ENCODE results near the gene CYGB.
"Not testable (repeated sequence)": the region's sequence is repeated elsewhere in the genome, so short reads cannot be mapped to it uniquely, and the experiment has no call there.

Gene CYGB

DNA sequence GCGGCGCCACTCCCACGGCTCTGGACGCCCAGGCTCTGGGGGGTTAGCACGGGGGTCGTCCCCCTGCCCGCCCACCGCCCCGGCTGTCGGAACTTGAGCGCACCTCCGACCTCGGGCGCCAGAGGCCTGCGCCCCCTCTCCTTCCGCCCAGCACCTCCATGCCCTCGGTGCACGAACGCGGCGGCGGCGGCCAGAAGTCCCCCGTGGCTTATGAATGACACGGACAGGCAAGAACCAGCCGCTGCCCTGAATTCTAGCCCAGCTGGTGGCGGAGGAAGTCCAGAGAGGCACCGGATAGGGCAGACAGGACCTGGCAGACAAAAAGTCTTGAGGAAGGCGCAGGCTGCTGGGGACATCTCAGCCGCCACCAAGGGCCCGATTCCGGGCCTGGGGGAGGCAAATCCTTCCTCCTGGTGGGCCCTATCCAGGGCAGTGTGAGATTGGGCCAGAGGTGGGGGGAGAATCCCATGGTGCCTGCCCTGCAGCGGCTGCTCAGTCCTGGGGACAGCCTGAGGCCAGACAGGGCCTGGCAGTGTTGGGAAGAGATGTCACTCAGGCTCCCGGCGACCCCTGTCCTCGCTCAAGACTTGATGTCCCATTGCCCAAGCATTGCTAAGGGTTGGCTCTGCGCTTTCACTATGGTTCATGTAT lies 897 bp upstream of the CYGB start:
- no peak for DNase-seq (ENCODE audit: low read depth in 2 of 2)

DNA sequence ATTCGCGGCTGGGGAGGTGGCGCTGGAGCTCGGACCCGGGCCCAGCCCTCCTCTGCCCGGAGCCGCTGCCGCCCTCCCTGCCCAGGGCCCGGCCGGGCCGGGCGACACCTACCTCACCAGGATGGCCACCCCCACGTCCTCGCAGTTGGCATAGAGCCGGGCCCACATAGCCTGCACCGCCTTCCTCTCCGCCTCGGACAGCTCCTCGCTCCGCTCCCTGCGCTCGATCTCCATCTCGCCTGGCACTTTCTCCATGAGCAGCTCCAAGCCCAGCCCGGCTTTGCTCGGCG lies 276 bp downstream of the CYGB start:
- no peak for DNase-seq (ENCODE audit: low read depth in 2 of 2)

DNA sequence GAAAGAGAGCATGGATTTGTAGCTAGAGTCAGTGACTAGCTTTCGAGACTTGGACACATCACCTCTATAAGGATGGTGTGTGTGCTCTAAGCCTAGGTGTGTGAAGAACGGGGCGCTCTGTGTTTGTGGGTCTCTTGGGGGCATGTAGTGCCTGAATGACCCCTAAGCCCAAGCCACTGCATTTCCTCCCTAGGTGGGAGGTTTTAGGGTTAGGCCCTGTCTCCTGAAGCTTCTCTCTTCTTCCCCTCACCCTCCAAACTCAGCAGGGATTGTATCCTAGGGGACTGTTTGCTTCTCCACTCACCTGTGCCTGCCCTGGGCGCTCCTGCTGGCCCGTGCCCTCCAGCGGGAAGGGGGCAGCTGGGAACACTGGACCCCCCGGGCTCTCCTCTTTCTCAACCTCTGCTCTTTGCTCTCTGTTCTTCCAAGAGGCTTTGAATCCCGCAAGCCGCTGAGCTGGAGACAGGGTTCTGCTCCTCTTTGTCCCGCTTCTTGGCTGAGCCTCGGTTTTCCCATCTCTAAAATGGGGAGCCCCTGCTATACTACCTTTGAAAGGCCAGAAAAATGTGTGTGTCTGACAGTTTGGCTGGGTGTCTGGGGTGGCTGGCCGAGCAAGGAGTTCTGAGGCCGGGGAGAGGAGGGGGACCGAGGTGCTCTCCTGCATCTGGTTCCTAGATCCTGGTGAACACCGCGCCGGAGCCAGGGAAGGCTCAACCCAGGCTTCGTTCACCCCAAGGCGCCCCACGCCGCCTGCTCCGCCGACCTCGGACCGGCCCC lies 810 bp downstream of the CYGB start:
- no peak for DNase-seq (ENCODE audit: low read depth in 2 of 2)

DNA sequence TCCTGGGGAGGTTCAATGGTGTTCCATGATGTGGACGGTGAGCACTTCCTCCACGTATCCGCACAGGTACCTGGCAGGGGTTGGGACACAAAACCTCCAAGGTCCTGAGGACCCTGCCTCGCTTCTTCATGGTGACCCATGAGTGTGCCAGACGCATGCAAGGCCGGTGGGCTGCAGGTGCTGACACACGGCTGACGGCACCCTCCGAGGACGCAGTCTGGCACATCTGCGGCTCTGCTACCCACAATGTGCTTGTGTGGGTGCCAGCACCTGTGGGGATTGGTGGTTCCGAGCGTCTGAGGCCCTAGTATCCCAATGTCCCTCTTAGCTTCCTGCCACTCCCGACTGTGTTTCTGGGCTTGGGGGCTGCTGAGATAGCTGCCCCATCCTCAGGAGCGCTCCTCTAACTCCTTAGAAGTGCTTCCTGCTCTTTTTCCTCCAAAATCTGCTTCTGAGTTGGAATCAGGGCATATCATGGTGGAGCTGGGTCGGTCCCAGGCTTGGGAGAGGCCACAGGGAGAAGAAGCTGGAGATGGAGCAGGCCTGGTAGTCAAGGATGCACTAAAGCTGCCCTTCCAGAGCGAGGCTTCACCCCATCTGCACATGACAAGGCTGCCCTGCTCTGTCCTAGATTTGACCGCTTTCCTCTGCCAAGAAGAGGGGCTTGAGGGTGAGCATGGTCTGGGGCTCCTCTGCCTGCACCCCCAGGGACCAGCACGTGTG lies 1.6 kb downstream of the CYGB start:
- DNase-seq (ENCODE audit: low read depth in 2 of 2) = no peak

GRCh38 chr17:76534831-76535732 lies 2.4 kb downstream of the CYGB start:
- no peak for DNase-seq (ENCODE audit: low read depth in 2 of 2)

- not testable (repeated sequence) for DNase-seq (ENCODE audit: low read depth in 2 of 2)
These were observed 3.7 kb downstream of the CYGB start for GRCh38 chr17:76533640-76534359.

GRCh38 chr17:76532072-76532651 lies 5.3 kb downstream of the CYGB start:
- no peak for DNase-seq (ENCODE audit: low read depth in 2 of 2)

- no peak for DNase-seq (ENCODE audit: low read depth in 2 of 2)
These were observed 5.9 kb downstream of the CYGB start for GRCh38 chr17:76531486-76532038.

- no peak for DNase-seq (ENCODE audit: low read depth in 2 of 2)
These were observed 6.6 kb downstream of the CYGB start for GRCh38 chr17:76530811-76531485.

DNA sequence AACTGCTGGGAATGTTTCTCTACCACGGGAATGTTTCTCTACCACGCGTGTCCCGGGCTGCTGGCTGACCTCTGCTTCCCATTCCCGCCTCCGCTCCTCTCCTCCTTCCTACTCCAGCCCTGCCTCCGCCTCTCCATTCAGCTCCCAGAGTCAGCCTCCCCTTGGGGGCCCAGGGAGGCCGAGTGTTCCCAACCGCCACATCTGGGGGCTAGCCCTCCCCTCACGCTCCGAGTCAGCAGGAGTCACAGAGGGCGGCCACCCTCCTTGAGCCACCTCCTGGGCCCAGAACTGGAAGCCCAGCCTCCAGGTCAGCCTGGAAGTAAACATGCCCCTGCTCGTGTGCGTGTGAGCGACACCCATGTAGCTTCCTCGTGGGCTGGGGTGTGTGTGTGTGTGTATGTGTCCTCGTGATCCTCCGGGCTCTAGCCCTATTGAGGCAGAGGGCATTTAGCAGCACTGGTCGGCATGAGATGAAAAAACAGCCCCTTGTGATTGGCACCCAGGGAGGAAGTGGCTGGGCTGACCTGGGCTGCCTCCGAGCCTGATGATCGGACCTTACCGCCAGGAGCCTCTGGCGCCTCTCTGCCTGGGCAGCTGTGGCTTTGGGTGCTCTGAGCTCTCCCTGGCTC lies 7.3 kb downstream of the CYGB start:
- DNase-seq (ENCODE audit: low read depth in 2 of 2) = no peak

DNA sequence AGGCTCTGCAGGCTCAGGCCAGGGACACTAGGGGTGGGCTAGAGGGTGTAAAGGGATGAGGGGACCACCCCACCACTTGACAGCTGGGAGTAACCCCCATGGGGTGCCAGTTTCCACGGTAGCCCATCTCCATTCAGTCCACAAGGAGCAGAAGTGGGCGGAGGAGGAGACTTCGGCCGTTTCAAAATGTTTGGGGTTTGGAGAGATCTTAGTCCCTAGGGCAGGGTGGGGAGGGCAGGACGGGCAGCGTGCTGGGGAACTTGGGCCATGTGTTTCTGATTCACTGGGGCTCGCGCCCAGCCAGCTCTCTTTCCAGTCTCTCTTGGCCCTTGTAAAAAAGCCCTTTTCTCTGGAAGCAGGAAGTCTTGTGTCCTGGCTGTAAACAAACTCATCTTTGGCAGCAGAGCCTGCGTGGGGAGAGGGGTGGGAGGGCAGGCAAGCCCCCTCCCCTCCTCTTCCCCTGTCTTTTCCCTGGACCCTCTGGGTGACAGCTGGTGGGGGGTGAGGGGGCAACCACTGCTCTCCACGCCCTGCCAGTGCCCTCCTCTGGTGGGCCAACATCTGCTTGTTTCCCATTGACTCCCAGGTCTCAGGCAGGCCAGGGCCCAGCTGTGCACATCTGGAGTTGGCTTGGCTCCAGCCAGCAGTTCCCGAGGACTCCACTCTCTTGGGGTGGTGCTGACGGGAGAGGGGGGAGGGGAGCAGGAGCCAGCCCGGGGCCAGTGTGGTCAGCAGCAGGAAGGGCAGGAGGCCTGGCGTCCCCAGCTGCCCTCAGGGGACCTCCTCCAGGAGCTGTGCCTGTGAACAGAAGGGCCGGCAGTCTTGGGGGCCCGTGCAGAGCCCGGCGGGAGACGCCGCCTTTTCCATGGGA lies 8.1 kb downstream of the CYGB start:
- no peak for DNase-seq (ENCODE audit: low read depth in 2 of 2)

DNA sequence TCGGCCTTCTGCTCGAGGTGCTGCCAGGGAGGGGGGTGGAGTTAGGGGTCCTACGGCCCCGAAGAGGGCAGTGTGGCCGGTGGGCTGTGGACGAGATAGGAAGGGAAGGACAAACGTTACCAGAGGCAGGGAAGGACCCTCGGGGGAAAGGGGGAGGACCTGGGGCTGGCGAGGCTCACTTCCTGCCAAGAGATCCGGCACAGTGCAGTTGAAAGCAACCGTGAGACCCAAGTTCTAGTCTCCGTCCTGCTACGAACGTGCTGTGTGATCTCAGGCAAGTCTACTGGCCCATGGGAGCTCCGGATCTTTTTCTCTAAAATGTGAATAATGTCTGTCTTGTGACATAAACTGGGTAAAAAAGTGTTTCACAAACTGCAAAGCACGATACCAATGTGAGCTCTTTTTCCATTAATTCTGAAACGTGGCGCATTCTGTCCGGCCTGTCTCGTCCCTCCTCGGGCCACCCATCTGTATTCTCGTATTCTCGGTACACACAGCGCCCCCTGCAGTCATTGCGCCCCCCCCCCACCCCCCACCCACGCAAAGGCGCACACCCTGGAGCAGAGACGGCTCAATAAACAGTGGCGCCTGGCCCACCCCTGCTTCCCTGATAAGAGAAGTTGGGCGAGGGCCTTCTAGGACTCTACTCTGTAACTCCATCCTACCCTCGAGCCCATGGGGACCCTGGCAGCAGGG lies 8.8 kb downstream of the CYGB start:
- no peak for DNase-seq (ENCODE audit: low read depth in 2 of 2)

DNA sequence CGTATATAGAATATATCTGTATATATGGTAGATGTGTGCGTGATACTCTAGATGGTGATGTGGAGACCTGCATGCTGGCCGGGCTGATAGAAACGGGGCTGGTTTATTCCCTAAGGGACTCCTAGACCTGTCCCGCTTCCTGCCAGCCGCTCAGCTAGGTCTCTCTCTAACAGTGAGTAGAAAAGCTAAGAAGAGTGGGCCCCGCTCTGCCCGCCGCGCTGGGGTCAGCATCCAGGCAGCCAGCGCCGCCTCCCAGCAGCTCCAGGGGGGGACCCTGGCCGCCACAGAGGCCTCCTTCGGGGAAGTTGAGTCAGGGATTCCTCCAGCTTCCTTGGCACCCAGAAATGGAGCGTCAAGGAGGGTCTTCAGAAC lies 9.4 kb downstream of the CYGB start:
- no peak for DNase-seq (ENCODE audit: low read depth in 2 of 2)

- peak in 1 of 2 donors; percentile 26 for DNase-seq (ENCODE audit: low read depth in 2 of 2)
These were observed 9.9 kb downstream of the CYGB start for GRCh38 chr17:76527430-76528111.

GRCh38 chr17:76527016-76527415 lies 10.5 kb downstream of the CYGB start:
- DNase-seq (ENCODE audit: low read depth in 2 of 2) = not testable (repeated sequence)

DNA sequence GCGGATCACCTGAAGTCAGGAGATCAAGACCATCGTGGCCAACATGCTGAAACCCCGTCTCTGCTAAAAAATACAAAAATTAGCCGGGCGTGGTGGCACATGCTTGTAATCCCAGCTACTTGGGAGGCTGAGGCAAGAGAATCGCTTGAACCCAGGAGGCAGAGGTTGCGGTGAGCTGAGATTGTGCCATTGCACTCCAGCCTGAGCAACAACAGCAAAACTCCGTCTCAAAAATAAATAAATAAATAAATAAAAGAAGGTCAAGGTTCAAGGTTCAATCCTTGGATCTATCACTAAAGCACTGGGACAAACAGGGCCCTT lies 12.0 kb downstream of the CYGB start:
- DNase-seq (ENCODE audit: low read depth in 2 of 2) = not testable (repeated sequence)
